ENCODE results near the gene DONSON. TPM values are rescaled to one million over a fixed set of nuclear protein-coding genes. Genes with fewer than 3 reads are reported as not detected.

Gene DONSON
- total and polyA plus RNA-seq, 9 of the 15 experiments (the other 6 are each of a cell fraction or from before 2014, with no cell fraction given): 26.7 to 124 (median 62.6) TPM

GRCh38 chr21:33541756-33542639 lies 46.5 kb downstream of the DONSON start, which contains the start of gene GART (continued):
- TF ChIP-seq ZBTB33 (CRISPR knock-in tag; IDR thresholded peaks at IDR 0.05) (0 out of 2 replicates have a peak, but pooled peaks have one; percentile 7), ARID4B (CRISPR knock-in tag; IDR thresholded peaks at IDR 0.05) (peak; percentile 93), ZNF830 (CRISPR knock-in tag; IDR thresholded peaks at IDR 0.05) (0 out of 2 replicates have a peak, but pooled peaks have one; percentile 46), CBFA2T3 (IDR thresholded peaks at IDR 0.05) (peak; percentile 16; the same call in 1 of the 2 replicates), CLOCK (CRISPR knock-in tag; IDR thresholded peaks at IDR 0.05; ENCODE audit: borderline replicate concordance) (no peak), DMBX1 (CRISPR knock-in tag; IDR thresholded peaks at IDR 0.05; ENCODE audit: borderline replicate concordance) (no peak; the same call in 1 of the 2 replicates), ZNF699 (CRISPR knock-in tag; IDR thresholded peaks at IDR 0.05; ENCODE audit: insufficient replicate concordance) (no peak), ESRRA (IDR thresholded peaks at IDR 0.05; ENCODE audit: borderline replicate concordance, low read depth) (no peak; the same call in 1 of the 2 replicates), E2F3 (CRISPR knock-in tag; IDR thresholded peaks at IDR 0.05) (peak; percentile 84), RAD21 (CRISPR knock-in tag; conservative IDR thresholded peaks at IDR 0.05 in 1 of 2, IDR thresholded peaks at IDR 0.05 in 1 of 2) (no peak), ZNF444 (CRISPR knock-in tag; IDR thresholded peaks at IDR 0.05) (no peak), CREB1 (IDR thresholded peaks at IDR 0.05) (no peak; the same call in 1 of the 2 replicates), CREB1 (CRISPR knock-in tag; IDR thresholded peaks at IDR 0.05) (no peak), CHD1 (IDR thresholded peaks at IDR 0.05; ENCODE audit: low read length) (peak; percentile 99), SMAD2 (IDR thresholded peaks at IDR 0.05; ENCODE audit: low read depth, low read length) (no peak), MITF (IDR thresholded peaks at IDR 0.05) (no peak; the same call in 1 of the 2 replicates)
